HEK293 (cell line): ENCODE data around the gene DGKB.

ENCODE experiments used
- CTCF ChIP-seq: fragments of 450-650 bp; formaldehyde crosslinking; IDR thresholded peaks from 2 replicates; pipeline ENCODE4 v1.5.1; 2016; ENCODE audit warnings: missing biosample characterization, missing genetic modification characterization
- YY2 ChIP-seq: fragments of 450-650 bp; formaldehyde crosslinking; IDR thresholded peaks from 2 replicates; pipeline ENCODE4 v1.5.1; 2016; ENCODE audit warnings: missing biosample characterization, missing genetic modification characterization
- ZBTB7A ChIP-seq: fragments of 450-650 bp; formaldehyde crosslinking; IDR thresholded peaks from 2 replicates; pipeline ENCODE4 v1.5.1; 2016; ENCODE audit warnings: low read depth, missing biosample characterization, missing genetic modification characterization
- ZBTB8A ChIP-seq: fragments of 450-650 bp; formaldehyde crosslinking; IDR thresholded peaks from 2 replicates; pipeline ENCODE4 v1.5.1; 2016; ENCODE audit warnings: missing biosample characterization, missing genetic modification characterization
- ZFP37 ChIP-seq: fragments of 450-650 bp; formaldehyde crosslinking; IDR thresholded peaks from 2 replicates; pipeline ENCODE4 v1.5.1; 2016; ENCODE audit warnings: missing biosample characterization, missing genetic modification characterization
- ZNF549 ChIP-seq: fragments of 450-650 bp; IDR thresholded peaks from 2 replicates; pipeline ENCODE4 v1.5.1; 2018; ENCODE audit warnings: missing biosample characterization, missing genetic modification characterization, mild to moderate bottlenecking, inconsistent platforms, moderate library complexity
- ZNF623 ChIP-seq: fragments of 450-650 bp; formaldehyde crosslinking; IDR thresholded peaks from 2 replicates; pipeline ENCODE4 v1.5.1; 2016; ENCODE audit warnings: missing biosample characterization, missing genetic modification characterization
- TF ChIP-seq, protein P1 (sequence below): fragments of 450-650 bp; formaldehyde crosslinking; IDR thresholded peaks from 2 replicates; pipeline ENCODE4 v1.5.1; 2017; ENCODE audit warnings: missing biosample characterization, missing genetic modification characterization
- TF ChIP-seq, protein P2 (sequence below): fragments of 450-650 bp; formaldehyde crosslinking; IDR thresholded peaks from 2 replicates; pipeline ENCODE4 v1.5.1; 2016; ENCODE audit warnings: missing biosample characterization, missing genetic modification characterization, borderline replicate concordance

DNA sequence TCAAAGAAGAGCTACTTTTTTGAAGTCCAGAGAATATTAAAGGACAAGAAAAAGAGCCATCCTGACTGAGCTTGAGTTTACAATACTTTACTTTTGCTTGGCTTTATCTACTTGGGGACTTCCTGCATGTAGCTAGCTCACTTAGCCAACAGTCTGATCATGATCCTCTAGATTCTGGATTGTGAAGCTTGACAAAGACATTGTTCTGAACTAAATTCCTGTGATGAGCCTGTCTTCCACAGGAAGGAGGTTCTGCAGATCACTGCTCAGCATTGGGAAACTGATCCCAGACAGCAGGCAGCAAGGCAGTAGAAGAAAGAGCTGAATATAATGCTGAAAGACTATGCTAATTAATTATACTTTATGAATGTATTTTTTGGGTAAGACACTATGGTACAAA is 296.4 kb downstream of the DGKB start:
- TF ChIP-seq CTCF (tag by site-specific recombination) (no peak), ZNF623 (tag by site-specific recombination) (no peak), ZFP37 (tag by site-specific recombination) (no peak), ZNF549 (tag by site-specific recombination) (no peak), ZBTB7A (tag by site-specific recombination) (no peak), ZBTB8A (tag by site-specific recombination) (no peak), YY2 (tag by site-specific recombination) (no peak)
- TF ChIP-seq, protein P1, sequence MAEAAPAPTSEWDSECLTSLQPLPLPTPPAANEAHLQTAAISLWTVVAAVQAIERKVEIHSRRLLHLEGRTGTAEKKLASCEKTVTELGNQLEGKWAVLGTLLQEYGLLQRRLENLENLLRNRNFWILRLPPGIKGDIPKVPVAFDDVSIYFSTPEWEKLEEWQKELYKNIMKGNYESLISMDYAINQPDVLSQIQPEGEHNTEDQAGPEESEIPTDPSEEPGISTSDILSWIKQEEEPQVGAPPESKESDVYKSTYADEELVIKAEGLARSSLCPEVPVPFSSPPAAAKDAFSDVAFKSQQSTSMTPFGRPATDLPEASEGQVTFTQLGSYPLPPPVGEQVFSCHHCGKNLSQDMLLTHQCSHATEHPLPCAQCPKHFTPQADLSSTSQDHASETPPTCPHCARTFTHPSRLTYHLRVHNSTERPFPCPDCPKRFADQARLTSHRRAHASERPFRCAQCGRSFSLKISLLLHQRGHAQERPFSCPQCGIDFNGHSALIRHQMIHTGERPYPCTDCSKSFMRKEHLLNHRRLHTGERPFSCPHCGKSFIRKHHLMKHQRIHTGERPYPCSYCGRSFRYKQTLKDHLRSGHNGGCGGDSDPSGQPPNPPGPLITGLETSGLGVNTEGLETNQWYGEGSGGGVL: no peak
- TF ChIP-seq, protein P2, sequence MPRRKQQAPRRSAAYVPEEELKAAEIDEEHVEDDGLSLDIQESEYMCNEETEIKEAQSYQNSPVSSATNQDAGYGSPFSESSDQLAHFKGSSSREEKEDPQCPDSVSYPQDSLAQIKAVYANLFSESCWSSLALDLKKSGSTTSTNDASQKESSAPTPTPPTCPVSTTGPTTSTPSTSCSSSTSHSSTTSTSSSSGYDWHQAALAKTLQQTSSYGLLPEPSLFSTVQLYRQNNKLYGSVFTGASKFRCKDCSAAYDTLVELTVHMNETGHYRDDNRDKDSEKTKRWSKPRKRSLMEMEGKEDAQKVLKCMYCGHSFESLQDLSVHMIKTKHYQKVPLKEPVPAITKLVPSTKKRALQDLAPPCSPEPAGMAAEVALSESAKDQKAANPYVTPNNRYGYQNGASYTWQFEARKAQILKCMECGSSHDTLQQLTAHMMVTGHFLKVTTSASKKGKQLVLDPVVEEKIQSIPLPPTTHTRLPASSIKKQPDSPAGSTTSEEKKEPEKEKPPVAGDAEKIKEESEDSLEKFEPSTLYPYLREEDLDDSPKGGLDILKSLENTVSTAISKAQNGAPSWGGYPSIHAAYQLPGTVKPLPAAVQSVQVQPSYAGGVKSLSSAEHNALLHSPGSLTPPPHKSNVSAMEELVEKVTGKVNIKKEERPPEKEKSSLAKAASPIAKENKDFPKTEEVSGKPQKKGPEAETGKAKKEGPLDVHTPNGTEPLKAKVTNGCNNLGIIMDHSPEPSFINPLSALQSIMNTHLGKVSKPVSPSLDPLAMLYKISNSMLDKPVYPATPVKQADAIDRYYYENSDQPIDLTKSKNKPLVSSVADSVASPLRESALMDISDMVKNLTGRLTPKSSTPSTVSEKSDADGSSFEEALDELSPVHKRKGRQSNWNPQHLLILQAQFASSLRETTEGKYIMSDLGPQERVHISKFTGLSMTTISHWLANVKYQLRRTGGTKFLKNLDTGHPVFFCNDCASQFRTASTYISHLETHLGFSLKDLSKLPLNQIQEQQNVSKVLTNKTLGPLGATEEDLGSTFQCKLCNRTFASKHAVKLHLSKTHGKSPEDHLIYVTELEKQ (tag by site-specific recombination): no peak
